H1 (cell line): ENCODE results near the gene NUAK1.

ENCODE experiments used
- BACH1 ChIP-seq: IDR thresholded peaks from 2 replicates; pipeline ENCODE4 v1.6.1; 2012; ENCODE audit warnings: low read length, improper control_type of control experiment
- EP300 ChIP-seq, 2 experiments: IDR thresholded peaks; 1 replicate in 1 of 2; 2 replicates in 1 of 2; pipeline ENCODE4 v1.6.1; 2011 to 2012; ENCODE audit warnings: low read depth in 2 of 2, low read length in 2 of 2, mild to moderate bottlenecking in 2 of 2, borderline replicate concordance in 1 of 2, inconsistent platforms in 1 of 2, moderate library complexity in 1 of 2
- EZH2 ChIP-seq: fragments of 200-600 bp; sonication (generic); IDR thresholded peaks from 2 replicates; pipeline ENCODE4 v1.7.1; 2012; ENCODE audit warnings: low read depth, mild to moderate bottlenecking, moderate library complexity, low read length, inconsistent platforms; ENCODE audit not compliant: severe bottlenecking
- PHF8 ChIP-seq: fragments of 200-600 bp; sonication (generic); conservative IDR thresholded peaks from 2 replicates; pipeline ENCODE4 v1.7.1; 2012; ENCODE audit warnings: low read depth, mild to moderate bottlenecking, inconsistent platforms, low read length, moderate library complexity
- POLR2A ChIP-seq, 2 experiments: IDR thresholded peaks; 1 replicate in 1 of 2; 2 replicates in 1 of 2; pipeline ENCODE4 v1.6.1; 2011; ENCODE audit warnings: low read depth in 2 of 2, low read length in 2 of 2, mild to moderate bottlenecking in 2 of 2; ENCODE audit errors: control extremely low read depth in 1 of 2
- RNF2 ChIP-seq: fragments of 200-900, 300-1000 bp; sonication (generic); IDR thresholded peaks from 2 replicates; pipeline ENCODE4 v1.7.1; 2016; ENCODE audit warnings: borderline replicate concordance, low read depth, mild to moderate bottlenecking, antibody characterized with exemption, low read length; ENCODE audit not compliant: poor library complexity, severe bottlenecking; ENCODE audit errors: missing control alignments
- SP1 ChIP-seq: IDR thresholded peaks from 2 replicates; pipeline ENCODE4 v1.6.1; 2011; ENCODE audit warnings: low read depth, low read length
- TAF1 ChIP-seq: IDR thresholded peaks from 2 replicates; pipeline ENCODE4 v1.6.1; 2011; ENCODE audit warnings: mild to moderate bottlenecking, low read depth, low read length
- TF ChIP-seq, protein P1 (sequence below): fragments of 300-600 bp; sonication (generic); IDR thresholded peaks from 2 replicates; pipeline ENCODE4 v1.7.1; 2012; ENCODE audit warnings: low read length, moderate library complexity, mild to moderate bottlenecking, inconsistent platforms; ENCODE audit not compliant: insufficient replicate concordance
- TF ChIP-seq, protein P2 (sequence below), 3 experiments: IDR thresholded peaks; 1 replicate in 2 of 3; 2 replicates in 1 of 3; pipeline versions ENCODE4 v1.5.1 to v1.6.1; 2011; ENCODE audit warnings: low read length in 3 of 3, mild to moderate bottlenecking in 3 of 3, inconsistent platforms in 2 of 3, low read depth in 1 of 3, moderate library complexity in 1 of 3; ENCODE audit not compliant: insufficient read depth in 1 of 3; ENCODE audit errors: control extremely low read depth in 1 of 3
- TF ChIP-seq, protein P3 (sequence below): IDR thresholded peaks from 2 replicates; pipeline ENCODE4 v1.6.1; 2011; ENCODE audit warnings: low read length, improper control_type of control experiment

DNA sequence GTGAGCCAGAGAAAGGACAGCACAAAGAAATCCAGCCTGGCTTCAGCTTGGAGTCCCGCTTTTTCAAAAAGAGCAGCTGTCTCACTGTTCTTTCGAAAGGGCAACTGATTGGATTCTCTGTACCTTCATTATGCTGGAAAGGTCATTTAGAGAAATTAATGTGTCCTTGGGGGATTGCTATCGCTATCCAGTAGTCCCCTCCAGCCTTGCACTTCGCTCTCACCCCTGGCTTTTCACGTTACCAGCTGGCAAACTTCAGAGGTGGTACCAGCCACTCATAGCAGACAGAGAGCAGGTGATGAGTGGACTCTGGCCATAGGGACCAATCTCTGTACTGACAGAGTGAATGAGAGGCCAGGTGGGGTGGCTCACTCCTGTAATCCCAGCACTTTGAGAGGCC is 11.8 kb upstream of the NUAK1 start:
- no peak for TF ChIP-seq EZH2
- no peak for TF ChIP-seq EP300 (IDR thresholded peaks at IDR 0.05; ENCODE audit: borderline replicate concordance in 1 of 2, low read depth in 2 of 2, low read length in 2 of 2)
- TF ChIP-seq PHF8: no peak
- TF ChIP-seq, protein P1, sequence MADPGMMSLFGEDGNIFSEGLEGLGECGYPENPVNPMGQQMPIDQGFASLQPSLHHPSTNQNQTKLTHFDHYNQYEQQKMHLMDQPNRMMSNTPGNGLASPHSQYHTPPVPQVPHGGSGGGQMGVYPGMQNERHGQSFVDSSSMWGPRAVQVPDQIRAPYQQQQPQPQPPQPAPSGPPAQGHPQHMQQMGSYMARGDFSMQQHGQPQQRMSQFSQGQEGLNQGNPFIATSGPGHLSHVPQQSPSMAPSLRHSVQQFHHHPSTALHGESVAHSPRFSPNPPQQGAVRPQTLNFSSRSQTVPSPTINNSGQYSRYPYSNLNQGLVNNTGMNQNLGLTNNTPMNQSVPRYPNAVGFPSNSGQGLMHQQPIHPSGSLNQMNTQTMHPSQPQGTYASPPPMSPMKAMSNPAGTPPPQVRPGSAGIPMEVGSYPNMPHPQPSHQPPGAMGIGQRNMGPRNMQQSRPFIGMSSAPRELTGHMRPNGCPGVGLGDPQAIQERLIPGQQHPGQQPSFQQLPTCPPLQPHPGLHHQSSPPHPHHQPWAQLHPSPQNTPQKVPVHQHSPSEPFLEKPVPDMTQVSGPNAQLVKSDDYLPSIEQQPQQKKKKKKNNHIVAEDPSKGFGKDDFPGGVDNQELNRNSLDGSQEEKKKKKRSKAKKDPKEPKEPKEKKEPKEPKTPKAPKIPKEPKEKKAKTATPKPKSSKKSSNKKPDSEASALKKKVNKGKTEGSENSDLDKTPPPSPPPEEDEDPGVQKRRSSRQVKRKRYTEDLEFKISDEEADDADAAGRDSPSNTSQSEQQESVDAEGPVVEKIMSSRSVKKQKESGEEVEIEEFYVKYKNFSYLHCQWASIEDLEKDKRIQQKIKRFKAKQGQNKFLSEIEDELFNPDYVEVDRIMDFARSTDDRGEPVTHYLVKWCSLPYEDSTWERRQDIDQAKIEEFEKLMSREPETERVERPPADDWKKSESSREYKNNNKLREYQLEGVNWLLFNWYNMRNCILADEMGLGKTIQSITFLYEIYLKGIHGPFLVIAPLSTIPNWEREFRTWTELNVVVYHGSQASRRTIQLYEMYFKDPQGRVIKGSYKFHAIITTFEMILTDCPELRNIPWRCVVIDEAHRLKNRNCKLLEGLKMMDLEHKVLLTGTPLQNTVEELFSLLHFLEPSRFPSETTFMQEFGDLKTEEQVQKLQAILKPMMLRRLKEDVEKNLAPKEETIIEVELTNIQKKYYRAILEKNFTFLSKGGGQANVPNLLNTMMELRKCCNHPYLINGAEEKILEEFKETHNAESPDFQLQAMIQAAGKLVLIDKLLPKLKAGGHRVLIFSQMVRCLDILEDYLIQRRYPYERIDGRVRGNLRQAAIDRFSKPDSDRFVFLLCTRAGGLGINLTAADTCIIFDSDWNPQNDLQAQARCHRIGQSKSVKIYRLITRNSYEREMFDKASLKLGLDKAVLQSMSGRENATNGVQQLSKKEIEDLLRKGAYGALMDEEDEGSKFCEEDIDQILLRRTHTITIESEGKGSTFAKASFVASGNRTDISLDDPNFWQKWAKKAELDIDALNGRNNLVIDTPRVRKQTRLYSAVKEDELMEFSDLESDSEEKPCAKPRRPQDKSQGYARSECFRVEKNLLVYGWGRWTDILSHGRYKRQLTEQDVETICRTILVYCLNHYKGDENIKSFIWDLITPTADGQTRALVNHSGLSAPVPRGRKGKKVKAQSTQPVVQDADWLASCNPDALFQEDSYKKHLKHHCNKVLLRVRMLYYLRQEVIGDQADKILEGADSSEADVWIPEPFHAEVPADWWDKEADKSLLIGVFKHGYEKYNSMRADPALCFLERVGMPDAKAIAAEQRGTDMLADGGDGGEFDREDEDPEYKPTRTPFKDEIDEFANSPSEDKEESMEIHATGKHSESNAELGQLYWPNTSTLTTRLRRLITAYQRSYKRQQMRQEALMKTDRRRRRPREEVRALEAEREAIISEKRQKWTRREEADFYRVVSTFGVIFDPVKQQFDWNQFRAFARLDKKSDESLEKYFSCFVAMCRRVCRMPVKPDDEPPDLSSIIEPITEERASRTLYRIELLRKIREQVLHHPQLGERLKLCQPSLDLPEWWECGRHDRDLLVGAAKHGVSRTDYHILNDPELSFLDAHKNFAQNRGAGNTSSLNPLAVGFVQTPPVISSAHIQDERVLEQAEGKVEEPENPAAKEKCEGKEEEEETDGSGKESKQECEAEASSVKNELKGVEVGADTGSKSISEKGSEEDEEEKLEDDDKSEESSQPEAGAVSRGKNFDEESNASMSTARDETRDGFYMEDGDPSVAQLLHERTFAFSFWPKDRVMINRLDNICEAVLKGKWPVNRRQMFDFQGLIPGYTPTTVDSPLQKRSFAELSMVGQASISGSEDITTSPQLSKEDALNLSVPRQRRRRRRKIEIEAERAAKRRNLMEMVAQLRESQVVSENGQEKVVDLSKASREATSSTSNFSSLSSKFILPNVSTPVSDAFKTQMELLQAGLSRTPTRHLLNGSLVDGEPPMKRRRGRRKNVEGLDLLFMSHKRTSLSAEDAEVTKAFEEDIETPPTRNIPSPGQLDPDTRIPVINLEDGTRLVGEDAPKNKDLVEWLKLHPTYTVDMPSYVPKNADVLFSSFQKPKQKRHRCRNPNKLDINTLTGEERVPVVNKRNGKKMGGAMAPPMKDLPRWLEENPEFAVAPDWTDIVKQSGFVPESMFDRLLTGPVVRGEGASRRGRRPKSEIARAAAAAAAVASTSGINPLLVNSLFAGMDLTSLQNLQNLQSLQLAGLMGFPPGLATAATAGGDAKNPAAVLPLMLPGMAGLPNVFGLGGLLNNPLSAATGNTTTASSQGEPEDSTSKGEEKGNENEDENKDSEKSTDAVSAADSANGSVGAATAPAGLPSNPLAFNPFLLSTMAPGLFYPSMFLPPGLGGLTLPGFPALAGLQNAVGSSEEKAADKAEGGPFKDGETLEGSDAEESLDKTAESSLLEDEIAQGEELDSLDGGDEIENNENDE: no peak
- TF ChIP-seq SP1: no peak
- TF ChIP-seq POLR2A (IDR thresholded peaks at IDR 0.05; ENCODE audit: control extremely low read depth in 1 of 2, low read depth in 2 of 2, low read length in 2 of 2): no peak
- TF ChIP-seq, protein P2, sequence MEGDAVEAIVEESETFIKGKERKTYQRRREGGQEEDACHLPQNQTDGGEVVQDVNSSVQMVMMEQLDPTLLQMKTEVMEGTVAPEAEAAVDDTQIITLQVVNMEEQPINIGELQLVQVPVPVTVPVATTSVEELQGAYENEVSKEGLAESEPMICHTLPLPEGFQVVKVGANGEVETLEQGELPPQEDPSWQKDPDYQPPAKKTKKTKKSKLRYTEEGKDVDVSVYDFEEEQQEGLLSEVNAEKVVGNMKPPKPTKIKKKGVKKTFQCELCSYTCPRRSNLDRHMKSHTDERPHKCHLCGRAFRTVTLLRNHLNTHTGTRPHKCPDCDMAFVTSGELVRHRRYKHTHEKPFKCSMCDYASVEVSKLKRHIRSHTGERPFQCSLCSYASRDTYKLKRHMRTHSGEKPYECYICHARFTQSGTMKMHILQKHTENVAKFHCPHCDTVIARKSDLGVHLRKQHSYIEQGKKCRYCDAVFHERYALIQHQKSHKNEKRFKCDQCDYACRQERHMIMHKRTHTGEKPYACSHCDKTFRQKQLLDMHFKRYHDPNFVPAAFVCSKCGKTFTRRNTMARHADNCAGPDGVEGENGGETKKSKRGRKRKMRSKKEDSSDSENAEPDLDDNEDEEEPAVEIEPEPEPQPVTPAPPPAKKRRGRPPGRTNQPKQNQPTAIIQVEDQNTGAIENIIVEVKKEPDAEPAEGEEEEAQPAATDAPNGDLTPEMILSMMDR (IDR thresholded peaks at IDR 0.05; ENCODE audit: control extremely low read depth in 1 of 3, insufficient read depth in 1 of 3, low read depth in 1 of 3, low read length in 3 of 3): no peak
- no peak for TF ChIP-seq RNF2
- TF ChIP-seq TAF1: no peak
- TF ChIP-seq BACH1: no peak
- TF ChIP-seq, protein P3, sequence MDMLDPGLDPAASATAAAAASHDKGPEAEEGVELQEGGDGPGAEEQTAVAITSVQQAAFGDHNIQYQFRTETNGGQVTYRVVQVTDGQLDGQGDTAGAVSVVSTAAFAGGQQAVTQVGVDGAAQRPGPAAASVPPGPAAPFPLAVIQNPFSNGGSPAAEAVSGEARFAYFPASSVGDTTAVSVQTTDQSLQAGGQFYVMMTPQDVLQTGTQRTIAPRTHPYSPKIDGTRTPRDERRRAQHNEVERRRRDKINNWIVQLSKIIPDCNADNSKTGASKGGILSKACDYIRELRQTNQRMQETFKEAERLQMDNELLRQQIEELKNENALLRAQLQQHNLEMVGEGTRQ: no peak
